Cardiac fibroblast (primary cell): ENCODE data around the gene SYT15.

ENCODE experiments used
- DNase-seq, 2 donors: peaks; one replicate each; pipeline versions ENCODE4 v3.0.0 to v3.0.0-alpha.2; 2010; ENCODE audit warnings: low read depth in 2 of 2
- H3K4me3 ChIP-seq, 2 donors: replicated peaks in 1 of 2; 1 replicate in 1 of 2; 2 replicates in 1 of 2; pipeline ENCODE4 v1.5.1; 2011; ENCODE audit warnings: low read depth in 2 of 2, low read length in 2 of 2, mild to moderate bottlenecking in 2 of 2, moderate library complexity in 1 of 2
- CTCF ChIP-seq: IDR thresholded peaks from one replicate; pipeline ENCODE4 v1.5.1; 2011; ENCODE audit warnings: low read depth, mild to moderate bottlenecking, low read length, inconsistent platforms

The SYT15 gene

GRCh38 chr10:46542567-46543465 lies 36.1 kb upstream of the SYT15 start:
- no peak overlapping the region for H3K4me3 ChIP-seq
- no peak for TF ChIP-seq CTCF
- no peak for DNase-seq

- no peak for DNase-seq
- TF ChIP-seq CTCF = no peak
- H3K4me3 ChIP-seq = no peak overlapping the region
Measured at GRCh38 chr10:46543466-46544377, 35.2 kb upstream of the SYT15 start.

- DNase-seq = peak; percentile 33 to 42
Measured at GRCh38 chr10:46544989-46545791, 33.7 kb upstream of the SYT15 start.

GRCh38 chr10:46545861-46546590 lies 32.9 kb upstream of the SYT15 start:
- no peak for TF ChIP-seq CTCF
- no peak overlapping the region for H3K4me3 ChIP-seq
- no peak for DNase-seq

More at GRCh38 chr10:46544989-46545791, 33.7 kb upstream of the SYT15 start:
- H3K4me3 ChIP-seq = no peak overlapping the region
- TF ChIP-seq CTCF = peak; percentile 57

GRCh38 chr10:46546591-46547540 lies 32.1 kb upstream of the SYT15 start:
- H3K4me3 ChIP-seq = no peak overlapping the region
- no peak for DNase-seq
- no peak for TF ChIP-seq CTCF
